ENCODE measurements around the gene PLA2G4D.

- TF ChIP-seq BHLHE40 (IDR thresholded peaks at IDR 0.05; ENCODE audit: low read depth, low read length) (no peak), MAZ (IDR thresholded peaks at IDR 0.05; ENCODE audit: borderline replicate concordance, low read depth, low read length) (no peak), EP300 (IDR thresholded peaks at IDR 0.05) (no peak), RCOR1 (IDR thresholded peaks at IDR 0.05; ENCODE audit: low read depth, low read length) (no peak), RNF2 (IDR thresholded peaks at IDR 0.05; ENCODE audit: borderline replicate concordance, low read depth) (no peak), CTCF (IDR thresholded peaks at IDR 0.05) (no peak), JUN (IDR thresholded peaks at IDR 0.05) (no peak), JUNB (IDR thresholded peaks at IDR 0.05) (no peak), RAD21 (conservative IDR thresholded peaks at IDR 0.05 in 1 of 2, IDR thresholded peaks at IDR 0.05 in 1 of 2) (no peak), SMC3 (IDR thresholded peaks at IDR 0.05) (no peak), HEYL (CRISPR knock-in tag; IDR thresholded peaks at IDR 0.05) (no peak), POLR2A (IDR thresholded peaks at IDR 0.05; ENCODE audit: low read length) (no peak)
Measured at GRCh38 chr15:42138411-42138810, 44.0 kb upstream of the PLA2G4D start.

Measured in A549 (cell line).